ENCODE data around the gene TNFAIP8.
A peak's percentile ranks its signal among the peaks of the same experiment; 100 is the strongest.

Gene TNFAIP8

DNA sequence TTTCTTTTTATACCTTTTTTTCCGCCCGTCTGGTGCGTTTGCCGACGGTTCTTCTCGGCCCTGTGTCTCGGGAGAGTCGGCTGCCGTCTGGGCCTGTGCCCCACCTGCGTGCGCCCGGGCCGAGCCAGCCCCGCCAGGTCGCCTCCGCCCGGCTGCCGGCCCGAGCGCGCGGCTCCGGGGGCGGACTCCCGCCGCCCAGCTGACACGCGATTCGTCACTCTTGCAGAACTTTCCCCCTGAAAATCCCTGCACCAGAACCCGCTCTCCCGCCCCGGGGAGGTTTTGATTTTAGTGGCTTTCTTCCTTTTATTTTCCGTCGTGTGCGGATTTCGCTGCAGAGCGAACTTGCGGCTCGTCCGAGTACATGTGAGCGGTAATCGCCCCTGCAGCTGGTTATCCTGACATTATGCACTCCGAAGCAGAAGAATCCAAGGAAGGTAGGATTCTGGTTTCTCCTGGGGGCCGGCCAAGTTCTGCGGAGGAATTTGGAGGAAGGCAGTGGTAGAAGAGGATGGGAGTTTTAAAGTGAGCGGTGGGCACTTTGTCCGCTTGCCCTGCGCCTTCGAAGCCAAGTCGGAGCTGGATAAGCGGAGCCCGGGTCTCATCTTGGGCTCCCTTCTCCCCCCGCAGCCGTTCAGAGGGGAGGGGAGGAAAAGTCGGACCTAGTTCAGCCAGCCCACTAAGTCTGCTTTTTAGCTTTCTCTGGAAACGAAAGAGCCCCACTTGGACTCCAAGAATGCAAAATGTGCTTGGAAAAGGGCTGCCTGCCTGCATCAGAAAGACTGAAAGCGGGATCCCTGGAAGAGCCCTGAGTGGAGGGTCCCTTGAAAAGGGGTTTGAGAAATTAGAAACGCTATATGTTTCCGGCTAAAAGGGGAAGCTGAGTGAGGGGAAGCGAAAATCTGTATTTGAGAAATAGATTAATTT is at the start of gene TNFAIP8:
Gene TNFAIP8 (plus strand): TSS at position 335 of the 927 bp plus-strand sequence. CDS start 72 bp downstream, at position 407.
- FAIRE-seq = no peak

GRCh38 chr5:119307170-119307569 is 48.6 kb upstream of the TNFAIP8 start:
- FAIRE-seq = no peak
- DNase-seq (ENCODE audit: insufficient read length, low spot score) = no peak

More for the DNA sequence above, at the start of gene TNFAIP8:
- DNase-seq (ENCODE audit: insufficient read length, low spot score) = peak; percentile 51

GRCh38 chr5:119309326-119309725 is 46.5 kb upstream of the TNFAIP8 start:
- FAIRE-seq = no peak
- DNase-seq (ENCODE audit: insufficient read length, low spot score) = no peak

- no peak for FAIRE-seq
- DNase-seq (ENCODE audit: insufficient read length, low spot score) = no peak
These were observed 44.1 kb upstream of the TNFAIP8 start for GRCh38 chr5:119311688-119312087.

GRCh38 chr5:119312403-119312802 is 43.4 kb upstream of the TNFAIP8 start:
- DNase-seq (ENCODE audit: insufficient read length, low spot score) (no peak), FAIRE-seq (no peak)

- no peak for DNase-seq (ENCODE audit: insufficient read length, low spot score)
- FAIRE-seq = no peak
These were observed 42.6 kb upstream of the TNFAIP8 start for GRCh38 chr5:119313197-119313596.

DNA sequence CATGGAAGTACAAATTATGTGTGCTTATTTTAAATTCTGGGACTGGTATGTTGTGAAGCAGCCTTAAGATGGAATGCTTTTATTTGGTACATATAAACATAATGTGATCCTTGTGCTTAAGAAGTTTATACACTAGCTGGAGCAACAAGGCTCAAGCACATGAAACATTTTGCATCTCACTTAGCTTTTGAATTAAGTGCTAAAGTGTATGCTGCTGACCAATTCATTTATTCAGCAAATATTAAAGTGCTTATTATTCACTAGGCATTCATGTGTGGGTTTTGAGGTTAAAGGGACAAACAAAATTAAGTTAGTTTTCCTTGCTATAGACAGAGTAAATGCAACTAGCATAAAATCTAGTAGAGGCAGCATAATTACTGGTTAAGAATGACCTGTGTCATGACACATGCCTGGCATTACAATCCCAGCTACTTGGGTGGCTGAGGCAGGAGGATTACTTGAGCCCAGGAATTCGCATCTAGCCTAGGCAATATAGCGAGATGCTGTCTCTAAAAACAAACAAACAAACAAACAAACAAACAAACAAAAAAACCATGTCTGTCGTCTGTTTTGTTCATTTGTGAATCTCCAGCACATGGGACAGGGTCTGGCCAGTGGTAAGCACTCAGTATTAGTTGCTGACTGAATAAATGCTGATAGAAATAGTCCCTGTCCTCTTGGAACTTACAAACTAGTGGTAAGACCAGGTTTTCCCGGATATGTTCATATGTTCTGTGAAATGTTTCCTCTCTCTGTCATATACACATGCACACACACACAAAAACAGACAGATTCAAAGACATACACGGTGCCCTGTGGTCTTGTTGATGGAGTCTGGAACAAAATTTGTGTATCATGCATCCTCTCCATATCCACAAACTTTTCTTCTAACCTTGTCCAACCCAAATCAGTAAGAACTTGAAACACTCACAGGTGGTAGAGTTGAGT is 41.9 kb upstream of the TNFAIP8 start:
- FAIRE-seq = no peak

DNA sequence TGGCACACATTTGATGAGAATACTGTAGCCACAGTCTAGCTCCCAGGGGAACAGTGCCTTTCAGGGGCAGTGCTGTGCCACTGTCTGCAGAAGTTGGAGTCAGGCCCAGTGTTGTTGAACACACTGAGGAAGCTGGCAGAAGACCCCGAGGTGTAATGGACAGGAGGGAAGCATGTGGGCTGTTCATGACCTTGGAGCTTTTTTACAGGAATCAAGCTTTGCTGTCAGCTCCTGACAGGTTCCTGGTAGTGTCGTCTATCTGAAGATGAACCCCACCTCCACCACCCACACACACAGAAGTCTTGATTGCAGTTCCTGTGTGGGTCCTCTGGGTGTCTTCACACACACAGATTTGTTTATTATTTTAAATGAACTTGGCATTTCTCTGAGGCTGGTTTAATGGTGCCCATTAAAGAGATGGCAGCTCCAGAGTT is 40.3 kb upstream of the TNFAIP8 start:
- peak; percentile 44 for DNase-seq (ENCODE audit: insufficient read length, low spot score)
- no peak for FAIRE-seq

More for the DNA sequence above, 41.9 kb upstream of the TNFAIP8 start:
- DNase-seq (ENCODE audit: insufficient read length, low spot score) = no peak

- FAIRE-seq = no peak
- no peak for DNase-seq (ENCODE audit: insufficient read length, low spot score)
These were observed 39.7 kb upstream of the TNFAIP8 start for GRCh38 chr5:119316086-119316485.

DNA sequence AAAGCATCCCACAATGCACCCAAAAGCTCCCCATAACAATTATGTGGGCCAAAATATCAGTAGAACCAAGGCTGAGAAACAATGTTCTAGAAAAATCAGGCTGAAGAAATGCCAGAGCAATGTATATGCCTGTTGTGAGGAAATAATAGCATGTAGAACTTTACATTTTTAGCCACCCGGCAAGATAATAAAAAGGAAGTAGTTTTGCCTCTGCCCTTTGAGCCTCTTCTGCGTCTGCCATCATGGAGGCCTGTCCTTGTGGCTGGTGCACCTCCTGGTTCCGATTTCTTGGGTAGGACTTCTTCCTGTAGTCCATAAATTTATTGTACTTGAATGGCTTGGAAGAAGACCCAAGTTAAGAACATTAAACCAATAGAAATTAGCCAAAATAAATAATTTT is 38.9 kb upstream of the TNFAIP8 start:
- FAIRE-seq = no peak
- DNase-seq (ENCODE audit: insufficient read length, low spot score) = no peak

- FAIRE-seq (no peak), DNase-seq (ENCODE audit: insufficient read length, low spot score) (no peak)
These were observed 37.4 kb upstream of the TNFAIP8 start for GRCh38 chr5:119318256-119318894.

DNA sequence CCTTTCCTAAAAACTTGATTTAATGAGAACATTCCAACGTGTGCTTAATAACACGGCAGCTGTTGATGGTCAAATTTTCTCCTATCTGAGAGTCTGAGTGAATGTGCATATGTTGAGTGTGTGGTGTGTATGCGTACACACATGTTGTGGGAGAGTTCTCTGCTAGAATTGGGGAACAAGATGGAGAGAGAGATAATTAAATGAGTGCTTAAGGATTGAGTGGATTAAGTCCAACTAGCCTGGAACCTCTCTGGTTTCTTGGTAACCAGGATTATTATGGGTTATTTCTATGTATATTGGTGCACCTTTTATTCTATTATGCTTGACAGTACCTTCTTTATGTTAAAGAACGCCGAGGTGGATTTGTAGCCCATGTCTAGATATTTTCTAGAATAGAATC is 36.4 kb upstream of the TNFAIP8 start:
- no peak for FAIRE-seq
- DNase-seq (ENCODE audit: insufficient read length, low spot score) = no peak

DNA sequence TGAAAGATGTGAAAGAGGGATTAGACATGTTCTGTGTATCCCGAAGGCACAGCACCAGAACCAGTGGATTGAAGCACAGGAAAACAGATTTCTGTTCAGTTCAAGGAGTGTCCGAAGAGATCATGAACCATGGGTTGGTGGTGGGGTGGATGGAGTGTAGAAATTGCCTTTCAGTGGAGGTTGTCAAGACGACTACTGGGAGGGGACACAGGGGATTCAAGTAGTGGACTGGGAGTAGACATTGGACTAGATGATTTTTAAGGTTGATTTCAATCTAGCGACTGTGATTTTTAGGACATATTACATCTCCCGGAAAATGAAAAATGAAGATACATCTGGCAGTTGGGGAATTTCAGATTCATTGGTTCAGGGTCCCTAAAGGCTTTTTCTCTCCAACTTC is 35.9 kb upstream of the TNFAIP8 start:
- FAIRE-seq (no peak), DNase-seq (ENCODE audit: insufficient read length, low spot score) (no peak)

DNA sequence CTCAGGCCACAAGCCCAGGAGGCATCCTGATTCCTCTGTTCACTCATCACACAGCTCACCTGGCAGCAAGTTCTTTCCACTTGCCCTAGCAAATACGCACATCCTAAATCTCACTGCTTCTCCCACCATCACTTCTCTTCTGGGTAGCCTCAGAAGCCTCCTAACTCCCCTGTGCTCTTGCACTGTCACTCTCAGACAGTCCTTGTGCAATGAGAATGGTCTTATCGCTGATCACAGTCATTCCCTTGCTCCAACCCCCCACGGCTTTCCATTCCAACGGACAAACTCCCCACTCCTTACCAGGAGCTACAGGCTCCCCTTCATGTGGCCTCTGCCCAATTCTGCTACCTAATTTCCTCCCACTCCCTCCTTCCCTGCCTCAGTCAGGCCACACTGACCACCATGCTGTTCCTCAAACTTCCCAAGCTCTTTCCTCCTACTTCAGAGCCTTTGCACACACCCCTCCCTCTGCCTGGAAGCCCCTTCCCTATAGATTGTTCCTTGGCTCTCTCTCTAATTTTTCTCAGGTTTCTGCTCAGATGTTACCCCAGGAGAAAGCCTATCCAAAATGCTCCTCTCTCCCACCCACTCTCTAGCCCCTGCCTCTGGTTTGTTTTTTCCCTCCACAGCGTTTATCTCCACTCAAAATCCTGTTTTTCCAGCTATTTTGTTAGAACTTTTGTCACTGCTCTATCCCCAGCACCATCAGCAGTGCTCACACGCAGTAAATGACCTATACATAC is 34.1 kb upstream of the TNFAIP8 start:
- FAIRE-seq (no peak), DNase-seq (ENCODE audit: insufficient read length, low spot score) (no peak)

DNA sequence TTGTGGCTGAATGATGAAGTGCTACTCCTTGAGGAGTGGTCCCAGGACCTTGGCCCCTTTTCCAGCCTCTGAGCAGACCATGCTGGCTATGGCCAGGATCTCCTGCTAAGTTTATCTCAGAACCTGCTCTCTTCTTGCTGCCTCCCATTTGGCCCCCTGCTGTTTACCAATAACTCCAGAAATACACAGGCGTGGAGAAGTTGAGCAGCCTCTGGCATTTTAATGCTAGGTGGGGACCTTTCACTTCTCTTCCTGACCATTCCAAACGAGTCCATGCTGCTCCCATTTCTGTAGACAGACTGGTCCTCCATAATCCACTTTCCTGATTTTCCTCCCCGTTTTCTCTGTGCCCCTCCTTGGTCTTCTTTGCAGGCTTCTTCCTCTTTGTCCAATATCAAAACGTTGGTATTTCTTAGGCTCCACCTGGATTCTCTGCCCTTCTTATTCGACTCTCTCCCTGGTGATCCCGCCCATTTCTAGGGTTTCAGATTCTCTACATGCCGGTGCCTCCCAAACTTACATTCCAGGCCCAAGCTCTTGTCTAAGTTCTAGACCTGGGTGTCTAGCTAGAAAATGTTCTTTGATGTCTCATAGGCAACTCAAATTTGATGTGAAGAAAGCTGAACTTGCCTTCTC is 33.4 kb upstream of the TNFAIP8 start:
- DNase-seq (ENCODE audit: insufficient read length, low spot score) (no peak), FAIRE-seq (no peak)

GRCh38 chr5:119322948-119323537 is 32.8 kb upstream of the TNFAIP8 start:
- FAIRE-seq (no peak), DNase-seq (ENCODE audit: insufficient read length, low spot score) (no peak)

GRCh38 chr5:119323601-119324000 is 32.2 kb upstream of the TNFAIP8 start:
- DNase-seq (ENCODE audit: insufficient read length, low spot score) = peak; percentile 8

DNA sequence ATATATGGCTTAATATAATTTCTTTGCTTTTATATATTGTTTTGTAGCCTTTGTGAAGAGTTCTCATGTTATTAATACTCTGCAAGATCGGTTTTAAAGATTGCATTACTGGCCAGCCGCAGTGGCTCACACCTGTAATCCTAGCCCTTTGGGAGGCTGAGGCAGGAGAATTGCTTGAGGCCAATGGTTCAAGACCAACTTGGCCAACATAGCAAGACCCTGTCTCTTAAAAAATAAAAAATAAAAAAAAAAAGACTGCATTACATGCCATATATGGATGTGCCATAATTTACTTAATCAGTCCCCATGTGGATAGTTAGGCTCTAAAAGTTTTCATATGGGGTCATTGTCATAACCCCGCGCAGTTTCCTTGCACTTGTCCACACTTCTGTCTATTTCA is 31.0 kb upstream of the TNFAIP8 start:
- no peak for FAIRE-seq
- no peak for DNase-seq (ENCODE audit: insufficient read length, low spot score)

More at GRCh38 chr5:119323601-119324000, 32.2 kb upstream of the TNFAIP8 start:
- no peak for FAIRE-seq

- DNase-seq (ENCODE audit: insufficient read length, low spot score) (no peak), FAIRE-seq (no peak)
These were observed 28.8 kb upstream of the TNFAIP8 start for GRCh38 chr5:119327018-119327417.
